Measurements from ENCODE around the gene FOXP1.

FOXP1 gene

GRCh38 chr3:71176366-71176765 lies 407.2 kb downstream of the FOXP1 start:
- DNase-seq (ENCODE audit: low read depth in 2 of 2): no peak

- DNase-seq (ENCODE audit: low read depth in 2 of 2): no peak
These were observed 407.7 kb downstream of the FOXP1 start for GRCh38 chr3:71175691-71176365.

- no peak for DNase-seq (ENCODE audit: low read depth in 2 of 2)
These were observed 410.6 kb downstream of the FOXP1 start for GRCh38 chr3:71172951-71173350.

- DNase-seq (ENCODE audit: low read depth in 2 of 2): no peak
These were observed 411.3 kb downstream of the FOXP1 start for GRCh38 chr3:71172189-71172588.

GRCh38 chr3:71171247-71171646 lies 412.3 kb downstream of the FOXP1 start:
- DNase-seq (ENCODE audit: low read depth in 2 of 2): no peak

- DNase-seq (ENCODE audit: low read depth in 2 of 2): no peak
These were observed 414.6 kb downstream of the FOXP1 start for GRCh38 chr3:71168880-71169411.

GRCh38 chr3:71168121-71168721 lies 415.3 kb downstream of the FOXP1 start:
- DNase-seq (ENCODE audit: low read depth in 2 of 2): no peak

GRCh38 chr3:71166339-71167240 lies 416.9 kb downstream of the FOXP1 start:
- no peak for DNase-seq (ENCODE audit: low read depth in 2 of 2)

- no peak for DNase-seq (ENCODE audit: low read depth in 2 of 2)
These were observed 418.6 kb downstream of the FOXP1 start for GRCh38 chr3:71164881-71165280.

- no peak for DNase-seq (ENCODE audit: low read depth in 2 of 2)
These were observed 420.2 kb downstream of the FOXP1 start for GRCh38 chr3:71163198-71163918.

- no peak for DNase-seq (ENCODE audit: low read depth in 2 of 2)
These were observed 421.3 kb downstream of the FOXP1 start for GRCh38 chr3:71162221-71162620.

GRCh38 chr3:71160785-71161546 lies 422.6 kb downstream of the FOXP1 start:
- DNase-seq (ENCODE audit: low read depth in 2 of 2): no peak

- DNase-seq (ENCODE audit: low read depth in 2 of 2): no peak
These were observed 427.4 kb downstream of the FOXP1 start for GRCh38 chr3:71156062-71156665.

GRCh38 chr3:71154846-71155245 lies 428.7 kb downstream of the FOXP1 start:
- no peak for DNase-seq (ENCODE audit: low read depth in 2 of 2)

GRCh38 chr3:71153713-71154112 lies 429.8 kb downstream of the FOXP1 start:
- no peak for DNase-seq (ENCODE audit: low read depth in 2 of 2)

- DNase-seq (ENCODE audit: low read depth in 2 of 2): no peak
These were observed 430.6 kb downstream of the FOXP1 start for GRCh38 chr3:71152892-71153265.

- DNase-seq (ENCODE audit: low read depth in 2 of 2): no peak
These were observed 431.3 kb downstream of the FOXP1 start for GRCh38 chr3:71152039-71152891.

GRCh38 chr3:71149959-71150954 lies 433.3 kb downstream of the FOXP1 start:
- DNase-seq (ENCODE audit: low read depth in 2 of 2): no peak

Measured in stimulated activated CD8-positive, alpha-beta memory T cell treated with anti-CD3 and anti-CD28 coated beads, Interleukin-7, amount 100 ng/mL, for 4 hours (primary cell).